HepG2 (cell line): Measurements from ENCODE around the gene IP6K3. TPM values are rescaled to one million over a fixed set of nuclear protein-coding genes. Genes with fewer than 3 reads are reported as not detected.

Source experiments
- ATAC-seq: fragments of 200-7000 bp; cut with Tn5 transposase; 3 replicates; pipeline ENCODE4 v1.9.1; 2020; ENCODE audit warnings: mild to moderate bottlenecking, moderate library complexity
- BruUV-seq: library from RNA; stranded (reverse); fragments of 400-500 nt; replicated peaks from 2 replicates; lab custom pipeline; 2021; lab: Mats Ljungman, UMichigan
- CTCF ChIA-PET: fragments of 300-600 bp; formaldehyde crosslinking; extraction: SDS; loops from one replicate; lab custom pipeline; 2021; ENCODE audit warnings: low total read pairs, inconsistent platforms, low intra/inter-chr PET ratio; lab: Yijun Ruan, JAX
- POLR2A ChIA-PET: fragments of 350-600 bp; sonication (Branson Sonifier 250); formaldehyde crosslinking; loops from one replicate; lab custom pipeline; 2020; ENCODE audit warnings: antibody characterized with exemption, inconsistent platforms; lab: Yijun Ruan, JAX
- DNase-seq: peaks from one replicate; pipeline ENCODE4 v3.0.0-alpha.2; 2015; ENCODE audit warnings: low spot score
- FAIRE-seq: peaks from 3 replicates; lab custom pipeline; 2011; peaks lifted over from hg19 to GRCh38; lab: Jason Lieb, UNC
- H2AFZ ChIP-seq: one replicate; pipeline ENCODE4 v1.6.1; 2011; ENCODE audit warnings: low read length, inconsistent platforms
- H3K27ac ChIP-seq: fragments of 300-600 bp; 3 replicates; pipeline ENCODE4 v1.8.0; 2011; ENCODE audit warnings: mixed run types, mild to moderate bottlenecking, mixed read lengths, low read length, inconsistent platforms; ENCODE audit not compliant: insufficient read depth; ENCODE audit errors: extremely low read length
- H3K27me3 ChIP-seq, 2 experiments: fragments of 200-600 bp in 1 of 2; 2 replicates in 1 of 2; 3 replicates in 1 of 2; pipeline versions ENCODE4 v1.6.0 to v1.8.0; 2011; ENCODE audit warnings: low read length in 2 of 2, mild to moderate bottlenecking in 2 of 2, moderate library complexity in 2 of 2, inconsistent platforms in 1 of 2; ENCODE audit not compliant: insufficient read depth in 2 of 2, control insufficient read depth in 1 of 2
- H3K36me3 ChIP-seq, 2 experiments: fragments of 200-600 bp in 1 of 2; replicated peaks in 1 of 2; 2 replicates in 1 of 2; 3 replicates in 1 of 2; pipeline versions ENCODE4 v1.5.1 to v1.8.0; 2011; ENCODE audit warnings: low read length in 2 of 2, inconsistent platforms in 1 of 2; ENCODE audit not compliant: insufficient read depth in 2 of 2, control insufficient read depth in 1 of 2
- H3K4me1 ChIP-seq: 2 replicates; pipeline ENCODE4 v1.5.1; 2012; ENCODE audit warnings: low read length, inconsistent platforms; ENCODE audit not compliant: insufficient read depth
- H3K4me2 ChIP-seq: 2 replicates; pipeline ENCODE4 v1.6.0; 2011; ENCODE audit warnings: low read depth, low read length, inconsistent platforms
- H3K4me3 ChIP-seq, 3 experiments: fragments of 200-600 bp in 1 of 3; sonication (generic), shearing (Covaris generic) in 1 of 3; replicated peaks in 1 of 3; 2 replicates each; pipeline ENCODE4 v1.5.1; 2011 to 2016; ENCODE audit warnings: low read length in 3 of 3, inconsistent platforms in 2 of 3, low read depth in 2 of 3, mild to moderate bottlenecking in 2 of 3, control low read depth in 1 of 3, mixed read lengths in 1 of 3; ENCODE audit not compliant: insufficient read depth in 1 of 3
- H3K79me2 ChIP-seq: one replicate; pipeline ENCODE4 v1.6.1; 2011; ENCODE audit warnings: low read length, inconsistent platforms; ENCODE audit not compliant: insufficient read depth
- H3K9ac ChIP-seq: 2 replicates; pipeline ENCODE4 v1.6.0; 2011; ENCODE audit warnings: mild to moderate bottlenecking, low read depth, low read length, inconsistent platforms; ENCODE audit not compliant: insufficient read depth
- H3K9me3 ChIP-seq: 2 replicates; pipeline ENCODE4 v1.5.1; 2012; ENCODE audit warnings: mild to moderate bottlenecking, low read length
- H4K20me1 ChIP-seq: 2 replicates; pipeline ENCODE4 v1.6.0; 2011; ENCODE audit warnings: inconsistent platforms, mild to moderate bottlenecking, low read length, moderate library complexity; ENCODE audit not compliant: insufficient read depth
- TFE3 ChIP-seq: IDR thresholded peaks from 2 replicates; pipeline ENCODE4 v1.6.1; 2016
- ZNF251 ChIP-seq: sonication (generic); formaldehyde crosslinking; IDR thresholded peaks from 2 replicates; pipeline ENCODE4 v1.9.0; 2021; ENCODE audit warnings: mild to moderate bottlenecking, missing genetic modification reagents
- ZNF503 ChIP-seq: sonication (generic); formaldehyde crosslinking; IDR thresholded peaks from 2 replicates; pipeline ENCODE4 v1.4.0; 2020; ENCODE audit warnings: missing genetic modification reagents
- ZNF784 ChIP-seq: sonication (generic); formaldehyde crosslinking; IDR thresholded peaks from 2 replicates; pipeline ENCODE4 v1.5.1; 2020; ENCODE audit warnings: missing genetic modification reagents, mild to moderate bottlenecking, borderline replicate concordance
- WGBS: methylation state at CpG from one replicate; pipeline ENCODE4 v1.1.6; 2017; ENCODE audit warnings: low lambda C conversion rate; 5-methylcytosine and 5-hydroxymethylcytosine counted together
- in situ Hi-C: cut with HindIII; loops from 2 replicates; pipeline ENCODE4 v1.10.0; 2017; ENCODE audit warnings: low pct_unique_long_range_greater_than_20kb; ENCODE audit not compliant: extremely low pct_ligation_motif_present
- intact Hi-C: fragments of 100-400 bp; cut with micrococcal nuclease; formaldehyde crosslinking; loops from one replicate; pipeline ENCODE4 v1.10.0; 2022; ENCODE audit not compliant: unreplicated experiment
- polyA plus RNA-seq, 8 experiments: library from polyadenylated mRNA; depleted of rRNA in 3 of 8; stranded (reverse) in 7 of 8; unstranded in 1 of 8; fragments of >200 nt; fragmentation: Illumina TruSeq in 4 of 8; extraction: Trizol in 4 of 8; gene quantifications; 2 replicates each; pipeline versions ENCODE4 v1.2.1 to v1.2.3, GENCODE V29; 2011 to 2016; ENCODE audit warnings: low read depth in 4 of 8, missing spikeins in 1 of 8, mixed read lengths in 1 of 8; ENCODE audit not compliant: insufficient read depth in 1 of 8
- total RNA-seq, 5 experiments: library from RNA; depleted of rRNA; stranded (reverse); fragments of >200 nt; fragmentation: Illumina TruSeq; extraction: Trizol; gene quantifications; 2 replicates each; pipeline ENCODE4 v1.2.3, GENCODE V29; 2016; ENCODE audit warnings: low read depth in 1 of 5

Gene IP6K3
- total and polyA plus RNA-seq, 2 of the 13 experiments (the other 11 are each of a cell fraction or from before 2014, with no cell fraction given), result 0.11 to 0.18 TPM

- Histone ChIP-seq H3K27ac (no peak overlapping the region), H3K36me3 (peaks cover 36 to 69% of the 10 kb centered on the region in 2 experiments)
These were observed 52.2 kb downstream of the IP6K3 start for GRCh38 chr6:33694401-33694931.

More at GRCh38 chr6:33694401-33694931, 52.2 kb downstream of the IP6K3 start:
- no TSS peak for BruUV-seq
- no peaks in the 10 kb centered on the region for H3K27me3 ChIP-seq
- intact Hi-C loops, result no loop called here
- H3K9ac ChIP-seq, result no peak overlapping the region
- no peak for ATAC-seq
- CTCF ChIA-PET, result no interaction called here
- H3K4me1 ChIP-seq, result no peaks in the 10 kb centered on the region
- no peak for DNase-seq
- TF ChIP-seq ZNF784 (CRISPR knock-in tag) (no peak), ZNF503 (CRISPR knock-in tag) (no peak), TFE3 (CRISPR knock-in tag) (no peak), ZNF251 (CRISPR knock-in tag) (no peak)
- TF ChIP-seq, all 625 proteins: peak for 0
- H4K20me1 ChIP-seq, result no peaks in the 10 kb centered on the region; the same call in 1 of the 2 replicates
- no peak overlapping the region for H3K4me3 ChIP-seq
- in situ Hi-C loops, result no loop called here
- no peak for FAIRE-seq
- no peak overlapping the region for H3K4me2 ChIP-seq
- POLR2A ChIA-PET, result interaction anchor here (0.8 to 2.8 kb wide), 3 partner anchors 10 to 104 kb away, joined by 3 to 11 read pairs (median 9); partner anchors contain the start of gene UQCC2
- H3K9me3 ChIP-seq, result no peaks in the 10 kb centered on the region
- H3K79me2 ChIP-seq, result no peaks in the 10 kb centered on the region
- 92% methylated on average over 19 of the region's 19 CpGs for WGBS
- H2AFZ ChIP-seq, result no peak overlapping the region
